ENCODE measurements around the gene ALDOB. TPM values are rescaled to one million over a fixed set of nuclear protein-coding genes. Genes with fewer than 3 reads are reported as not detected.

ALDOB gene
- polyA plus RNA-seq, 1 donor from 2014 or later: not detected

DNA sequence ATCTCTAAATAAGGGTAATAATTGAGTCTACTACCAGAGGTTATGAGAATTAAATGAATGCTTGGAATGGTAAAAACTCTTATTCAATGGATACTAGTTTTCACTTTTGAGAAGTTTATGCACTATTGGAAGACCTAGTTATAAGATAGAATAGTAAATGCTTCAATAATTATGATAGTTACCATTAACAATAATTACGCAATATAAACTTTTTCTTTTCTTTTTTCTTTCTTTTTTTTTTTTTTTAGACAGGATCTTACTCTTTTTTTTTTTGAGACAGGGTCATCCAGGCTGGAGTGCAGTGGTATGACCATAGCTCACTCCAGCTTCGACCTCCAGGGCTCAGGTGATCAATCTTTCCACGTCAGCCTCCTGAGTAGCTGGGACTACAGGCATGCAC, 6.7 kb downstream of the ALDOB start:
- H3K79me2 ChIP-seq (replicated peaks; ENCODE audit: insufficient read depth, low read length): no peaks in the 10 kb centered on the region

GRCh38 chr9:101427957-101428655, 7.5 kb downstream of the ALDOB start:
- no peak overlapping the region for H3K27ac ChIP-seq (ENCODE audit: low read length)
- no peaks in the 10 kb centered on the region for H3K9me3 ChIP-seq (ENCODE audit: low read length)
- H2AFZ ChIP-seq (ENCODE audit: low read depth, low read length): no peak overlapping the region
- no peaks in the 10 kb centered on the region for H3K27me3 ChIP-seq (ENCODE audit: insufficient read depth, low read depth, low read length)
- H3K9ac ChIP-seq (ENCODE audit: low read length): no peak overlapping the region
- no peak overlapping the region for H3K4me3 ChIP-seq (ENCODE audit: low read length)
- H3F3A ChIP-seq (ENCODE audit: insufficient read depth, low read length, poor library complexity, severe bottlenecking): no peaks in the 10 kb centered on the region
- no peaks in the 10 kb centered on the region for H3K79me2 ChIP-seq (replicated peaks; ENCODE audit: insufficient read depth, low read length)
- TF ChIP-seq EP300 (conservative IDR thresholded peaks at IDR 0.05; ENCODE audit: poor library complexity, severe bottlenecking) (no peak), EZH2 (IDR thresholded peaks at IDR 0.05; ENCODE audit: borderline replicate concordance, insufficient read depth, low read length, poor library complexity, severe bottlenecking) (no peak), CTCF (IDR thresholded peaks at IDR 0.05; ENCODE audit: poor library complexity, severe bottlenecking) (no peak), RAD21 (conservative IDR thresholded peaks at IDR 0.05) (no peak), SMC3 (conservative IDR thresholded peaks at IDR 0.05; ENCODE audit: poor library complexity) (no peak), MXI1 (conservative IDR thresholded peaks at IDR 0.05; ENCODE audit: poor library complexity, severe bottlenecking) (no peak), REST (IDR thresholded peaks at IDR 0.05; ENCODE audit: borderline replicate concordance) (no peak), POLR2AphosphoS5 (IDR thresholded peaks at IDR 0.05) (no peak), TAF1 (IDR thresholded peaks at IDR 0.05; ENCODE audit: low read depth) (no peak)
- no peak overlapping the region for H3K4me2 ChIP-seq (ENCODE audit: low read length)
- no peaks in the 10 kb centered on the region for H3K36me3 ChIP-seq (ENCODE audit: insufficient read depth, low read length)
- H3K9me2 ChIP-seq (ENCODE audit: insufficient read depth, low read length): no peaks in the 10 kb centered on the region
- no peaks in the 10 kb centered on the region for H4K20me1 ChIP-seq (ENCODE audit: insufficient read depth)

More for the DNA sequence above, 6.7 kb downstream of the ALDOB start:
- H4K20me1 ChIP-seq (ENCODE audit: insufficient read depth): no peaks in the 10 kb centered on the region
- no peak overlapping the region for H2AFZ ChIP-seq (ENCODE audit: low read depth, low read length)
- TF ChIP-seq EZH2 (IDR thresholded peaks at IDR 0.05; ENCODE audit: borderline replicate concordance, insufficient read depth, low read length, poor library complexity, severe bottlenecking) (no peak), MXI1 (conservative IDR thresholded peaks at IDR 0.05; ENCODE audit: poor library complexity, severe bottlenecking) (no peak), TAF1 (IDR thresholded peaks at IDR 0.05; ENCODE audit: low read depth) (no peak), CTCF (IDR thresholded peaks at IDR 0.05; ENCODE audit: poor library complexity, severe bottlenecking) (no peak), POLR2AphosphoS5 (IDR thresholded peaks at IDR 0.05) (no peak)
- no peak overlapping the region for H3K4me2 ChIP-seq (ENCODE audit: low read length)
- H3F3A ChIP-seq (ENCODE audit: insufficient read depth, low read length, poor library complexity, severe bottlenecking): no peaks in the 10 kb centered on the region
- H3K27me3 ChIP-seq (ENCODE audit: insufficient read depth, low read depth, low read length): no peaks in the 10 kb centered on the region
- H3K36me3 ChIP-seq (ENCODE audit: insufficient read depth, low read length): no peaks in the 10 kb centered on the region
- no peak overlapping the region for H3K27ac ChIP-seq (ENCODE audit: low read length)
- H3K9ac ChIP-seq (ENCODE audit: low read length): no peak overlapping the region
- H3K9me3 ChIP-seq (ENCODE audit: low read length): no peaks in the 10 kb centered on the region
- H3K4me3 ChIP-seq (ENCODE audit: low read length): no peak overlapping the region
- H3K9me2 ChIP-seq (ENCODE audit: insufficient read depth, low read length): no peaks in the 10 kb centered on the region

Data from neural cell (in vitro differentiated cells).